H1 (cell line): ENCODE data around the gene MED13. TPM values are rescaled to one million over a fixed set of nuclear protein-coding genes. Genes with fewer than 3 reads are reported as not detected.

Experiments
- CTCF ChIA-PET: fragments of 300-600 bp; sonication (Branson Sonifier 250); formaldehyde crosslinking; loops from one replicate; lab custom pipeline; 2021; ENCODE audit not compliant: partially characterized antibody; lab: Charles Lee
- POLR2A ChIA-PET: fragments of 300-600 bp; sonication (Branson Sonifier 250); formaldehyde crosslinking; loops from one replicate; lab custom pipeline; 2021; ENCODE audit warnings: inconsistent platforms; ENCODE audit not compliant: partially characterized antibody; lab: Charles Lee
- DNase-seq, 2 experiments: peaks; one replicate each; pipeline versions ENCODE4 v3.0.0 to v3.0.0-alpha.2; 2010 to 2022; ENCODE audit warnings: low spot score in 2 of 2, low read depth in 1 of 2, mixed read lengths in 1 of 2
- FAIRE-seq: peaks from 2 replicates; lab custom pipeline; 2011; peaks lifted over from hg19 to GRCh38; lab: Jason Lieb, UNC
- H2AFZ ChIP-seq: 2 replicates; pipeline ENCODE4 v1.8.1; 2012; ENCODE audit warnings: low read length, inconsistent platforms
- H2AK5ac ChIP-seq: 2 replicates; pipeline ENCODE4 v1.6.1; 2013; ENCODE audit warnings: low read depth, low read length
- H2BK120ac ChIP-seq: replicated peaks from 2 replicates; pipeline ENCODE3; 2013; ENCODE audit warnings: low read depth, low read length, inconsistent platforms
- H2BK12ac ChIP-seq: 2 replicates; pipeline ENCODE4 v1.6.1; 2013; ENCODE audit warnings: low read depth, low read length
- H2BK15ac ChIP-seq: 2 replicates; pipeline ENCODE4 v1.6.1; 2013; ENCODE audit warnings: low read length
- H2BK20ac ChIP-seq: 2 replicates; pipeline ENCODE4 v1.6.1; 2013; ENCODE audit warnings: low read length
- H2BK5ac ChIP-seq: 2 replicates; pipeline ENCODE4 v1.6.1; 2013; ENCODE audit warnings: low read depth, low read length
- H3K14ac ChIP-seq: 2 replicates; pipeline ENCODE4 v1.6.1; 2013; ENCODE audit warnings: inconsistent platforms; ENCODE audit not compliant: insufficient read length
- H3K18ac ChIP-seq: 2 replicates; pipeline ENCODE4 v1.6.1; 2013; ENCODE audit warnings: low read length; ENCODE audit errors: extremely low read depth
- H3K23ac ChIP-seq: 2 replicates; pipeline ENCODE4 v1.6.1; 2013; ENCODE audit warnings: inconsistent platforms; ENCODE audit not compliant: insufficient read length
- H3K23me2 ChIP-seq: 2 replicates; pipeline ENCODE4 v1.6.1; 2013; ENCODE audit warnings: low read depth, low read length
- H3K27ac ChIP-seq: 2 replicates; pipeline ENCODE4 v1.6.1; 2011; ENCODE audit warnings: low read depth, low read length, inconsistent platforms
- H3K27me3 ChIP-seq, 4 experiments: replicated peaks in 1 of 4; 1 replicate in 1 of 4; 2 replicates in 3 of 4; pipeline versions ENCODE4 v1.6.1 to v1.8.1; 2011 to 2013; ENCODE audit warnings: low read length in 3 of 4, mild to moderate bottlenecking in 3 of 4, inconsistent platforms in 2 of 4, mixed read lengths in 2 of 4, moderate library complexity in 1 of 4; ENCODE audit not compliant: control insufficient read depth in 3 of 4, insufficient read depth in 3 of 4; ENCODE audit errors: extremely low read depth in 1 of 4
- H3K36me3 ChIP-seq, 4 experiments: 2 replicates each; pipeline versions ENCODE4 v1.6.1 to v1.8.1; 2011 to 2013; ENCODE audit warnings: mild to moderate bottlenecking in 4 of 4, low read length in 3 of 4, moderate library complexity in 2 of 4, control low read depth in 1 of 4, inconsistent platforms in 1 of 4; ENCODE audit not compliant: insufficient read depth in 4 of 4, control insufficient read depth in 2 of 4
- H3K4ac ChIP-seq: replicated peaks from 2 replicates; pipeline ENCODE3; 2013; ENCODE audit warnings: low read length, low read depth, mixed read lengths, inconsistent platforms; ENCODE audit not compliant: insufficient read length
- H3K4me1 ChIP-seq, 4 experiments: replicated peaks in 1 of 4; 1 replicate in 1 of 4; 2 replicates in 3 of 4; pipeline versions ENCODE4 v1.6.1 to v1.8.1; 2011 to 2013; ENCODE audit warnings: low read length in 3 of 4, inconsistent platforms in 2 of 4, mixed read lengths in 1 of 4; ENCODE audit not compliant: insufficient read depth in 4 of 4, control insufficient read depth in 3 of 4
- H3K4me2 ChIP-seq, 2 experiments: 2 replicates each; pipeline versions ENCODE4 v1.6.1 to v1.8.1; 2011 to 2013; ENCODE audit warnings: low read depth in 2 of 2, low read length in 2 of 2, control low read depth in 1 of 2, inconsistent platforms in 1 of 2, mild to moderate bottlenecking in 1 of 2; ENCODE audit not compliant: insufficient read depth in 1 of 2
- H3K4me3 ChIP-seq, 4 experiments: fragments of 200-600, 300-600 bp in 1 of 4; sonication (generic), shearing (Covaris generic), sonication (Bioruptor Twin) in 1 of 4; 2 replicates each; pipeline versions ENCODE4 v1.5.1 to v1.8.1; 2011 to 2016; ENCODE audit warnings: low read length in 4 of 4, low read depth in 3 of 4, control low read depth in 2 of 4, inconsistent platforms in 2 of 4, mild to moderate bottlenecking in 2 of 4, mixed read lengths in 1 of 4, moderate library complexity in 1 of 4; ENCODE audit not compliant: insufficient read depth in 2 of 4; ENCODE audit errors: extremely low read depth in 1 of 4
- H3K56ac ChIP-seq: replicated peaks from 2 replicates; pipeline ENCODE3; 2013; ENCODE audit warnings: low read depth, mild to moderate bottlenecking, mixed read lengths, low read length, inconsistent platforms; ENCODE audit not compliant: insufficient read length
- H3K79me1 ChIP-seq: 2 replicates; pipeline ENCODE4 v1.6.1; 2013; ENCODE audit warnings: low read depth, low read length, control low read depth
- H3K79me2 ChIP-seq, 2 experiments: 2 replicates each; pipeline versions ENCODE4 v1.6.1 to v1.8.1; 2012 to 2013; ENCODE audit warnings: low read length in 2 of 2, mild to moderate bottlenecking in 2 of 2, inconsistent platforms in 1 of 2; ENCODE audit not compliant: insufficient read depth in 2 of 2, control insufficient read depth in 1 of 2
- H3K9ac ChIP-seq, 4 experiments: replicated peaks in 1 of 4; 1 replicate in 1 of 4; 2 replicates in 3 of 4; pipeline versions ENCODE4 v1.6.1 to v1.8.1; 2011 to 2013; ENCODE audit warnings: low read depth in 3 of 4, low read length in 3 of 4, control low read depth in 2 of 4, mild to moderate bottlenecking in 2 of 4, moderate library complexity in 2 of 4, inconsistent platforms in 1 of 4; ENCODE audit errors: extremely low read depth in 1 of 4
- H3K9me3 ChIP-seq, 2 experiments: 2 replicates each; pipeline versions ENCODE4 v1.6.1 to v1.8.1; 2012 to 2013; ENCODE audit warnings: mild to moderate bottlenecking in 2 of 2, moderate library complexity in 2 of 2, control low read depth in 1 of 2, inconsistent platforms in 1 of 2, low read depth in 1 of 2, low read length in 1 of 2, mixed read lengths in 1 of 2; ENCODE audit not compliant: insufficient read depth in 2 of 2
- H4K20me1 ChIP-seq, 2 experiments: replicated peaks in 1 of 2; 2 replicates each; pipeline versions ENCODE3 to v1.8.1; 2011 to 2013; ENCODE audit warnings: inconsistent platforms in 2 of 2, low read length in 2 of 2, mild to moderate bottlenecking in 1 of 2; ENCODE audit not compliant: insufficient read depth in 2 of 2, control insufficient read depth in 1 of 2
- H4K5ac ChIP-seq: 2 replicates; pipeline ENCODE4 v1.6.1; 2013; ENCODE audit warnings: low read length, low read depth, mixed read lengths, inconsistent platforms; ENCODE audit not compliant: insufficient read length
- H4K8ac ChIP-seq: 2 replicates; pipeline ENCODE4 v1.8.0; 2013; ENCODE audit warnings: mild to moderate bottlenecking, moderate library complexity, low read length, inconsistent platforms; ENCODE audit not compliant: insufficient read depth; ENCODE audit errors: extremely low read depth
- H4K91ac ChIP-seq: replicated peaks from 2 replicates; pipeline ENCODE3; 2013; ENCODE audit warnings: low read length, mixed read lengths, inconsistent platforms; ENCODE audit not compliant: insufficient read length
- BACH1 ChIP-seq: IDR thresholded peaks from 2 replicates; pipeline ENCODE4 v1.6.1; 2012; ENCODE audit warnings: low read length, improper control_type of control experiment
- CHD1 ChIP-seq: IDR thresholded peaks from 2 replicates; pipeline ENCODE4 v1.6.1; 2012; ENCODE audit warnings: low read depth, low read length, improper control_type of control experiment
- EP300 ChIP-seq, 2 experiments: IDR thresholded peaks; 1 replicate in 1 of 2; 2 replicates in 1 of 2; pipeline ENCODE4 v1.6.1; 2011 to 2012; ENCODE audit warnings: low read depth in 2 of 2, low read length in 2 of 2, mild to moderate bottlenecking in 2 of 2, borderline replicate concordance in 1 of 2, inconsistent platforms in 1 of 2, moderate library complexity in 1 of 2
- EZH2 ChIP-seq: fragments of 200-600 bp; sonication (generic); IDR thresholded peaks from 2 replicates; pipeline ENCODE4 v1.7.1; 2012; ENCODE audit warnings: low read depth, mild to moderate bottlenecking, moderate library complexity, low read length, inconsistent platforms; ENCODE audit not compliant: severe bottlenecking
- GABPA ChIP-seq: IDR thresholded peaks from 2 replicates; pipeline ENCODE4 v1.6.1; 2011; ENCODE audit warnings: mild to moderate bottlenecking, low read length, moderate library complexity, borderline replicate concordance; ENCODE audit not compliant: insufficient read depth
- JUN ChIP-seq: IDR thresholded peaks from 2 replicates; pipeline ENCODE4 v1.6.1; 2011; ENCODE audit warnings: low read depth, mild to moderate bottlenecking, improper control_type of control experiment, low read length
- MAX ChIP-seq: IDR thresholded peaks from 2 replicates; pipeline ENCODE4 v1.6.1; 2012; ENCODE audit warnings: inconsistent platforms
- POLR2A ChIP-seq, 2 experiments: IDR thresholded peaks; 1 replicate in 1 of 2; 2 replicates in 1 of 2; pipeline ENCODE4 v1.6.1; 2011; ENCODE audit warnings: low read depth in 2 of 2, low read length in 2 of 2, mild to moderate bottlenecking in 2 of 2; ENCODE audit errors: control extremely low read depth in 1 of 2
- SAP30 ChIP-seq: fragments of 300-600 bp; sonication (generic); IDR thresholded peaks from 2 replicates; pipeline ENCODE4 v1.7.1; 2012; ENCODE audit warnings: low read length, moderate library complexity, mild to moderate bottlenecking, inconsistent platforms; ENCODE audit not compliant: insufficient read depth, insufficient replicate concordance
- SIN3A ChIP-seq, 2 experiments: IDR thresholded peaks in 1 of 2; conservative IDR thresholded peaks in 1 of 2; 2 replicates each; pipeline ENCODE4 v1.6.1; 2011 to 2012; ENCODE audit warnings: low read length in 2 of 2, improper control_type of control experiment in 1 of 2, low read depth in 1 of 2, mild to moderate bottlenecking in 1 of 2
- SUZ12 ChIP-seq: fragments of 200-600 bp; sonication (generic); IDR thresholded peaks from 2 replicates; pipeline ENCODE4 v1.6.1; 2012; ENCODE audit warnings: mild to moderate bottlenecking, inconsistent platforms, low read length, moderate library complexity, mixed read lengths
- YY1 ChIP-seq: IDR thresholded peaks from 2 replicates; pipeline ENCODE4 v1.6.1; 2011; ENCODE audit warnings: low read depth, mild to moderate bottlenecking, low read length
- ZNF274 ChIP-seq: IDR thresholded peaks from 2 replicates; pipeline ENCODE4 v1.7.0; 2012; ENCODE audit warnings: low read length, borderline replicate concordance; ENCODE audit errors: extremely low read depth
- WGBS, 2 experiments: shearing (Covaris generic) in 1 of 2; methylation state at CpG; one replicate each; pipeline versions ENCODE4 v1.1.6 to v1.1.7; 2013 to 2015; ENCODE audit warnings: low lambda C conversion rate in 2 of 2, mixed read lengths in 2 of 2, inconsistent platforms in 1 of 2, low coverage in 1 of 2, missing lambda C conversion rate in 1 of 2; ENCODE audit not compliant: insufficient replicate concordance in 2 of 2, insufficient coverage in 1 of 2, insufficient read length in 1 of 2; ENCODE audit errors: extremely low coverage in 1 of 2, missing lambda C conversion rate in 1 of 2; 5-methylcytosine and 5-hydroxymethylcytosine counted together
- polyA plus RNA-seq, 7 experiments: library from polyadenylated mRNA; depleted of rRNA in 3 of 7; stranded (reverse) in 5 of 7; unstranded in 2 of 7; fragments of >200 nt in 5 of 7; fragments of 200-250 nt in 2 of 7; gene quantifications; 1 replicate in 5 of 7; 2 replicates in 1 of 7; 4 replicates in 1 of 7; pipeline versions ENCODE4 v1.2.1 to v1.2.3, GENCODE V29; 2011 to 2013; ENCODE audit warnings: missing spikeins in 2 of 7, mixed read lengths in 2 of 7
- total RNA-seq: library from RNA; stranded (reverse); fragmentation: NEBNext Ultra II Directional; extraction: Animal tissue kit (Norgen Biotek cat#: 25700); gene quantifications from 2 replicates; pipeline ENCODE4 v1.2.1, GENCODE V29; 2021

The MED13 gene
- total and polyA plus RNA-seq, 2 of the 8 experiments (the other 6 are each of a cell fraction or from before 2014, with no cell fraction given), result 11.3 to 44.8 TPM

GRCh38 chr17:62080647-62081046, 15.6 kb upstream of the MED13 start:
- no peak overlapping the region for H3K18ac ChIP-seq
- no peak overlapping the region for H2BK120ac ChIP-seq
- no peak overlapping the region for H2BK5ac ChIP-seq
- no peak overlapping the region for H3K14ac ChIP-seq
- no peaks in the 10 kb centered on the region for H3K36me3 ChIP-seq
- no peak overlapping the region for H3K27ac ChIP-seq
- 92% methylated on average over 4 of the region's 4 CpGs; no CpG with 5 or more reads in 1 of the 2 experiments for WGBS, 2 experiments
- H3K23ac ChIP-seq, result no peak overlapping the region
- no peak overlapping the region for H2BK12ac ChIP-seq
- TF ChIP-seq POLR2A (IDR thresholded peaks at IDR 0.05; ENCODE audit: control extremely low read depth in 1 of 2, low read depth in 2 of 2, low read length in 2 of 2) (no peak), BACH1 (no peak), SAP30 (no peak), CHD1 (no peak), EP300 (IDR thresholded peaks at IDR 0.05; ENCODE audit: borderline replicate concordance in 1 of 2, low read depth in 2 of 2, low read length in 2 of 2) (no peak), GABPA (no peak), SIN3A (conservative IDR thresholded peaks at IDR 0.05 in 1 of 2, IDR thresholded peaks at IDR 0.05 in 1 of 2; ENCODE audit: low read depth in 1 of 2, low read length in 2 of 2) (no peak), JUN (no peak), SUZ12 (no peak), ZNF274 (no peak), EZH2 (no peak), MAX (no peak), YY1 (no peak)
- H3K4me2 ChIP-seq, result no peak overlapping the region
- H3K9me3 ChIP-seq, result 0 out of 4 replicates have a peak, but pooled peaks cover 0 to 3% of the 10 kb centered on the region in 2 experiments
- H3K79me1 ChIP-seq, result no peaks in the 10 kb centered on the region
- no peak overlapping the region for H4K5ac ChIP-seq
- H3K4me3 ChIP-seq, result no peak overlapping the region
- no peak overlapping the region for H2BK15ac ChIP-seq
- H3K9ac ChIP-seq, result no peak overlapping the region
- FAIRE-seq (no peak), DNase-seq (no peak)
- ChIA-PET CTCF (no interaction called here), POLR2A (no interaction called here)
- H4K91ac ChIP-seq, result no peak overlapping the region
- H3K23me2 ChIP-seq, result no peaks in the 10 kb centered on the region
- no peak overlapping the region for H3K56ac ChIP-seq
- no peaks in the 10 kb centered on the region for H4K20me1 ChIP-seq
- no peak overlapping the region for H2AK5ac ChIP-seq
- no peak overlapping the region for H3K4ac ChIP-seq
- no peaks in the 10 kb centered on the region for H3K27me3 ChIP-seq
- no peak overlapping the region for H4K8ac ChIP-seq
- H2BK20ac ChIP-seq, result no peak overlapping the region
- H3K79me2 ChIP-seq, result no peaks in the 10 kb centered on the region
- peaks cover 0 to 4% (median 0%) of the 10 kb centered on the region in 4 experiments; a peak in 1 of 7 replicates for H3K4me1 ChIP-seq
- peak overlapping the region; percentile 55; the same call in 1 of the 2 replicates for H2AFZ ChIP-seq
